Neuron (in vitro differentiated cells): ENCODE results near the gene DHFR.
"Not testable (repeated sequence)": the region's sequence is repeated elsewhere in the genome, so short reads cannot be mapped to it uniquely, and the experiment has no call there.

ENCODE experiments used
- H2AFZ ChIP-seq: one replicate; pipeline ENCODE4 v1.6.1; 2013; ENCODE audit warnings: low read depth, mild to moderate bottlenecking, inconsistent platforms, low read length, moderate library complexity
- H3K27me3 ChIP-seq: one replicate; pipeline ENCODE4 v1.6.1; 2013; ENCODE audit warnings: low read length; ENCODE audit not compliant: insufficient read depth
- H3K36me3 ChIP-seq: one replicate; pipeline ENCODE4 v1.6.1; 2013; ENCODE audit warnings: low read length; ENCODE audit not compliant: insufficient read depth
- H3K4me1 ChIP-seq: one replicate; pipeline ENCODE4 v1.6.1; 2013; ENCODE audit warnings: low read length; ENCODE audit not compliant: insufficient read depth
- H3K4me3 ChIP-seq: 2 replicates; pipeline ENCODE4 v1.5.1; 2013; ENCODE audit warnings: mild to moderate bottlenecking, low read length, moderate library complexity
- H3K9me3 ChIP-seq: one replicate; pipeline ENCODE4 v1.6.1; 2013; ENCODE audit warnings: low read length

DHFR gene

DNA sequence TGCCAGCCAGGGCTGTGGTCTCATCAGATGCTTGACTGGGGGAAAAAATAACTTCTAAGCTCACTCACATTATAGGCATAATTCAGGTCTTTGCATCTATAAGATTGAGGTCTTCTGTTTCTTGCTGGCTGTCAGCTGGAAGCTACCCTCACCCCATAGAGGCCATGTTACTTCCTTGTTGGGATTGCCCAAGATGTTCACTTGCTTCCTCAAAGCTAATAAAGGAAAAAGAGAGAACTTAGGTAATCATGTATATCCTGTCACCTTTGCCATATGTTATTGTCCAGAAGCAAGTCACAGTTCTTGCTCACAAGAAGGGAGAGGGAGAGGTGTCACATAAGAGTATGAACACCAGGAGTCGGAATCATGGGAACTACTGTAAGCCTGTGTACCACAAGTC, 46.1 kb downstream of the DHFR start:
- no peaks in the 10 kb centered on the region for H3K4me1 ChIP-seq
- H3K27me3 ChIP-seq = no peaks in the 10 kb centered on the region
- H2AFZ ChIP-seq = no peak overlapping the region
- no peaks in the 10 kb centered on the region for H3K36me3 ChIP-seq
- H3K9me3 ChIP-seq = peaks cover 5% of the 10 kb centered on the region
- H3K4me3 ChIP-seq = no peak overlapping the region

DNA sequence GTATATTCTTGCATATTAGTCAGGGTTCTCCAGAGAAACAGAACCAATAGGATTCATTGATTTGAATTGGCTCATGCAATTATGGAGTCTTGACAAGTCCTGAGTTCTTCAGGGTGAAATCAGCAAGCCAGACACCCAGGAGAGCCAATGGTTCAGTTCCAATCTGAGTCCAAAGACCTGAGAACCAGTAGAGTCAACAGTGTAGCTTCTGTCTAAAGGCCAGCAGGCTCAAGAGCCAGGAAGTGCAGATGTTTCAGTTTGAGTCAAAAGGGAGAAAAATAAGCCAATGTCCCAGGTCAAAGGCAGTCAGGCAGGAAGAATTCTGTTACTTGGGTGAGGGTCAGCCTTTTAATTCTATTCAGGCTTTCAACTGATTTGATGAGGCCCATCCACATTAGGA, 47.0 kb downstream of the DHFR start:
- Histone ChIP-seq H3K9me3 (peaks cover 5% of the 10 kb centered on the region), H3K4me1 (no peaks in the 10 kb centered on the region), H3K4me3 (no peak overlapping the region), H3K36me3 (no peaks in the 10 kb centered on the region), H3K27me3 (no peaks in the 10 kb centered on the region), H2AFZ (no peak overlapping the region)

DNA sequence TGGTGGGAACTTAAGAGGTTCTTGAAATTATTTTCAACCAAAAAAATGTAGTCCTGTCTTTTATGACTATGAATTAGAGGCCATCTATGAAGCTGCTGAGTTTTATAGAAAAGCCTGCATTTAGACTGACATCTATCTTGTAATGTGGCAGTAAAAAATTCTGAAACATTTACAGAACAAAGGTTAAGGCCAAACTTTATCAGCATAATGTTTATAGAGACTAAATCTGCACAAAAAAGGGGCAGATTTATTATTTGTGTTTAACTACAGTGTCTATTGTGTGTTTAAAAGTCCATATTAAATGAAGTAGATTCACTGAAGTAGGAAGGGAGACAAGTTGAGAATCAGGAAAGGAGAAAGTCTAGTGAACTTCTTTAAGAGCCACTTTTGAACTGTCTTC, 47.4 kb downstream of the DHFR start:
- Histone ChIP-seq H2AFZ (no peak overlapping the region), H3K27me3 (no peaks in the 10 kb centered on the region), H3K9me3 (peaks cover 5% of the 10 kb centered on the region), H3K4me1 (no peaks in the 10 kb centered on the region), H3K36me3 (no peaks in the 10 kb centered on the region), H3K4me3 (no peak overlapping the region)

DNA sequence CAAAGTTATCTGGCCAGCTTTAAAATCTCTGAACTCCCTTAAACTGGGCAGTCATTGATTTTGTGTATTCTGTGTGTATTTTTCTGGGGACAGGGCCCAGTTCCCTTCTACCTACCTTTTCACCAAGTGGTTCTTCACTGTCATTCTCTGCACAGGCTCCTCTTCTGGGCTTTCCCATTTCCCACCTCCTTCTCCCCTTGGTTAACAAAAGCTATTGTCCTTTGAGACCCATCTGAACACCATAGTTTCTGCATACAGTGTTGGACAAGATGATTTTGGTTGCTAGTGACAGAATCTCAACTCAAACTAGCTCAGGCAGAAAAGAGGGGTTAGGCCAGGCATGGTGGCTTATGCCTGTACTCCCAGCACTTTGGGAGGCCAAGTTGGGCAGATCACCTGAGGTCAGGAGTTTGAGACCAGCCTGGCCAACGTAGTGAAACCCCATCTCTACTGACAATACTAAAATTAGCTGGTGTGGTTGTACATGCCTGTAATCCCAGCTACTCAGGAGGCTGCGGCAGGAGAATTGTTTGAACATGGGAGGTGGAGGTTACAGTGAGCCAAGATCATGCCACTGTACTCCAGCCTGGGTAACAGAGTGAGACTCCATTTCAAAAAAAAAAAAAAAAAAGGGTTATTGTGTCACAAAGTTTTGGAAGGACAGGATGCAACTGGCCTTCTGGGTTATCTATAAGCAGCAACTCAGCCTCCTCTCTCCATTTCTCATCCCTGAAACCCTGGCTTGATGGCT, 53.7 kb downstream of the DHFR start:
- no peak overlapping the region for H2AFZ ChIP-seq
- no peaks in the 10 kb centered on the region for H3K9me3 ChIP-seq
- H3K36me3 ChIP-seq = no peaks in the 10 kb centered on the region
- H3K4me3 ChIP-seq = no peak overlapping the region
- H3K4me1 ChIP-seq = peaks cover 2% of the 10 kb centered on the region
- H3K27me3 ChIP-seq = no peaks in the 10 kb centered on the region

DNA sequence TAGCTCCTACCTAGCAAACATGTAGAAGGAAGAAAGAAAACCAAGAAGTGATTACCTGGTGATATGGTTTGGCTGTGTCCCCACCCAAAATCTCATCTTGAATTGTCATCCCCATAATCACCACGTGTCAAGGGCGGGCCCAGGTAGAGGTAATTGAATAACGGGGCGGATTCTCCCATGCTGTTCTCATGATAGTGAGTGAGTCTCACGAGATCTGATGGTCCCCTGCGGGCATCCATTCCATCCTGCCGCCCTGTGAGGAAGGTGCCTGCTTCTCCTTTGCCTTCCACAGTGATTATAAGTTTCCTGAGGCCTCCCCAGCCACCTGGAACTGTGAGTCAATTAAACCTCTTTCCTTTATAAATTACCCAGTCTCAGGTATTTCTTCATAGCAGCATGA, 57.3 kb downstream of the DHFR start:
- peaks cover 6% of the 10 kb centered on the region for H3K4me1 ChIP-seq
- no peaks in the 10 kb centered on the region for H3K27me3 ChIP-seq
- H3K36me3 ChIP-seq = no peaks in the 10 kb centered on the region
- no peak overlapping the region for H3K4me3 ChIP-seq
- no peak overlapping the region for H2AFZ ChIP-seq
- no peaks in the 10 kb centered on the region for H3K9me3 ChIP-seq

DNA sequence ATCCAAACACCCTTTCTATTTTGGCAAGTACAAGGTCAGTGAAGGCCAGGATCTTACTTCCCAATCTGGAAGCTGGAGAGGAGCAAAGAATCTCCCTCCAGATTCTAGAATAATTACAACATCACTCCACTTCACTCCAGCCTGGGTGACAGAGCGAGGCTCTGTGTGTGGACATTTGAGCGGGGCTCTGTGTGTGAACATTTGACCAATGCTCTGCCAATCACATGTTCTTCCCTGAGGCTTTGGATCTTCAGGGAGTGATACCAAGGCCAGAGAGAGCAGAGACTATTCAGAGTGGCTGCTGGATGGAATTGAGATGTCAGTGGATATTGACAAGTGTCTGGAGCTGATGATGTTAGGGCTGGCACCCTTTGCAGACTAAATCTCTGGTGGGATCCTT, 60.0 kb downstream of the DHFR start:
- H2AFZ ChIP-seq = no peak overlapping the region
- H3K4me1 ChIP-seq = peaks cover 6% of the 10 kb centered on the region
- no peaks in the 10 kb centered on the region for H3K9me3 ChIP-seq
- no peaks in the 10 kb centered on the region for H3K27me3 ChIP-seq
- H3K4me3 ChIP-seq = no peak overlapping the region
- H3K36me3 ChIP-seq = no peaks in the 10 kb centered on the region

DNA sequence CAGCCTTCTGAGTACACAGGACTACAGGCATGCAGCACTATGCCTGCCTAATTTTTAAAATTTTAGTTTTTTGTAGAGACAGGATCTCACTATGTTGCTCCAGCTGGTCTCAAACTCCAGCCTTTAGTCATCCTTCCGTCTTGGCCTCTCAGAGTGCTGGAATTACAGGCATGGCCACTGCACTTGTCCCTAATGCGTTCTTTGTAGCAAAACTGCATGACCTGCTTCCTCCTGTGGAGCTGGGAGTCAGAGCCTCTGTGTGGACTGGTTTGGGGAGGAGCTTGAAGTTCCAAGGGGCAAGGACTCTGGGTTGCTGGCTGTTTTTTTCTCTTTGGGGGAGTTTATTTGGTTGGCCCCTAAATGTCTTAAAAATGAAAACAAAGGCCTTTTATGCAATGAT, 62.0 kb downstream of the DHFR start:
- Histone ChIP-seq H3K27me3 (no peaks in the 10 kb centered on the region), H2AFZ (no peak overlapping the region), H3K9me3 (no peaks in the 10 kb centered on the region), H3K36me3 (no peaks in the 10 kb centered on the region), H3K4me3 (no peak overlapping the region), H3K4me1 (peaks cover 6% of the 10 kb centered on the region)

DNA sequence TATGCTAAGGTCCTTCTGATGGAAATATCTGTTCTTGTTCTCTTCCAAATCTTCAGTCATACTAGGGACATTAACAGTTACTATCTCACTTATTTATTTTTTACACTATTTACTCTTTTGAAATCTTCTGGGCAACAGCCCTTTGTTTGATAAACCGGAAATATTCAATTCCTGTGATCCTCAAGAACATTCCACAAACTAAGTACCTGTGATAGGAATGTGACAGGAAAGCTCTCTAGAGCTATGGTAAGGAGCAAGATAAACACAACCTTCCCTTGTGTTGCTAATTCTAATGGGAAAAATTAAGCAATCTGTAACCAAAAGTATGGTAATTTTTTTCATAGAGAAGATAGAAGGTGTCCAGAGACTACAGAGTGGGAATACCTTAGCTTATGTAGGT, 62.7 kb downstream of the DHFR start:
- H3K36me3 ChIP-seq = no peaks in the 10 kb centered on the region
- no peak overlapping the region for H3K4me3 ChIP-seq
- H3K27me3 ChIP-seq = no peaks in the 10 kb centered on the region
- H3K9me3 ChIP-seq = no peaks in the 10 kb centered on the region
- H3K4me1 ChIP-seq = peaks cover 6% of the 10 kb centered on the region
- no peak overlapping the region for H2AFZ ChIP-seq

DNA sequence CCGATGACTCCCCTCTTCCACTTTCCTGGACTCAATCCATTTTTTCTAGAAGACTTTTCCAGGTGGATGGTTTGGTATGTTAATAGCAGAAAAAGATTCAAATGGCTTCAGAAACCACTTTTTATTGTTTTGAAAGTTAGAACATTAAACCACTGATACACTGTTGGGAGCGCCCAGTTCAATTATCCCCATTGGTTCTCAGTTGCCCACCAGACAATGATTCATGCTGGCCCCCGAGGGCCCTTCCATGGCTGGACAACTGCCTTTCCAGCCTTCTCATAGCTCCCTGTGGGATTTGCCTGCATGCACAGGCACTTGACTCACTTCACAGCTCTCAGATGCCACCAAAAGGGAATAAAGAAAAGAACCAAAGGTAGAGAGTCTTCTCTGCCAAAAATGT, 63.4 kb downstream of the DHFR start:
- Histone ChIP-seq H3K27me3 (no peaks in the 10 kb centered on the region), H3K4me3 (no peak overlapping the region), H3K9me3 (no peaks in the 10 kb centered on the region), H3K4me1 (peaks cover 6% of the 10 kb centered on the region), H3K36me3 (no peaks in the 10 kb centered on the region), H2AFZ (no peak overlapping the region)

DNA sequence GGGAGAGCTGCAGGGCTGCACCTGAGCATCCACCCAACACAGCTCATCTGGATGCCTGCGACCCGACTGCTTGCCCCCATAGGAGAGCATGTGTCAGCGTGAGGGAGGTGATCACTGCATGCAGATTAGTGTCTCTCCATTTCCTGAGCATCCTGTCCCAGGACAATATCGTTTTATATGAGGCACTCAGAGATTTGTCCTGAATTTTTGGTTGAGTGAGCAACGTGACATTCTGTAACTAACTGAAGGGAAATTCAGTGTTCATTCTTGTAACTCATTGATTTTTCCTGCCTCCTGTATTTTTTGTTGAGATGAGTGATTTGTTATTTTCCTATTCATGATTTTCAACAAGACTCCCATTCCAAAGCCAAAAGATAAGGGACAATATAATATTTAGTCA, 64.0 kb downstream of the DHFR start:
- no peaks in the 10 kb centered on the region for H3K27me3 ChIP-seq
- no peaks in the 10 kb centered on the region for H3K9me3 ChIP-seq
- no peak overlapping the region for H3K4me3 ChIP-seq
- no peak overlapping the region for H2AFZ ChIP-seq
- H3K4me1 ChIP-seq = peaks cover under 1% of the 10 kb centered on the region
- no peaks in the 10 kb centered on the region for H3K36me3 ChIP-seq

DNA sequence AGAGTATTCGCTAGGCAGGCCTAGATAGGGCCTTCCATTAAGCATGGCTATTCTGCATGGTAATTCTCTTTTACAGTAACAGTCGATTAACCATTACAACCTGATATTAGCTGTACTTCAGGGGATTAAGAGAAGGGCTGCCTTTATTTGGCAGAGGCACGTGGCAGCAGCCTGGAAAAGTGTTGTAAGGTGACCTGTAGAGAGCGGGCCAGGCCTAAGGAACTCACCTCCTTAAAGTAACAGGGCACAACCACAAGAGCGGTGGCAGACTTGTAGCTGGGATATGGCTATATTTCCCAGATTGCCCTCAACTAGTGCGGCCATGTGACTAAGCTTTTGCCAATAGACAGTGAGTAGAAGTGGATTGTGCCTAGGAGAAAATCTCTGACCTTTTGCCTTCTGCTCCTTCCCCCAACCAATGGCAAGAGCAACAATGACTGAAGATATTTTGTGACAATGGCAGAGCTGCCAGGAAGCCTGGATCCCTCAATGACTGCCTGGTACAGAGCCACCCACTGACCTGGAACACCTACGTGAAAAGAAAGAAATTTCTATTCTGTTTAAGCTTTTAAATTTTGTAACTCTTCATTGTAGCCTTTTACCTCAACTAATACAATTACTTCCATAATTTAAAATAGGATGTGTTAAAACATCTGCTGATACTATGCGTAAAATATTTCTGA, 65.8 kb downstream of the DHFR start:
- Histone ChIP-seq H2AFZ (no peak overlapping the region), H3K27me3 (no peaks in the 10 kb centered on the region), H3K4me3 (no peak overlapping the region), H3K4me1 (no peaks in the 10 kb centered on the region), H3K36me3 (no peaks in the 10 kb centered on the region), H3K9me3 (no peaks in the 10 kb centered on the region)

DNA sequence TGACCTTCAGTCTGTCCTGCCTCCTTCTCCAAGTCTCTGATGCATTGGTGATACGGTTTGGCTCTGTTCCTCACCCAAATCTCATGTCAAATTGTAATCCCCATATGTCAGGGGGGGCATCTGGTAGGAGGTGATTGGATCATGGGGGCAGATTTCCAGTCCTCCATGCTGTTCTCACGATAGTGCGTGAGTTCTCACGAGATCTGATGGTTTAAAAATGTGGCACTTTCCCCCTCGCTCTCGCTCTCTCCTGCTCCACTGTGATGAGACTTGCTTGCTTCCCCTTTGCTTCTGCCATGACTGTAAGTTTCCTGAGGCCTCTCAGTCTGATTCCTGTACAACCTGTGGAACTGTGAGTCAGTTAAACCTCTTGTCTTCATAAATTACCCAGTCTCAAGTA, 70.0 kb downstream of the DHFR start:
- Histone ChIP-seq H3K4me3 (no peak overlapping the region), H2AFZ (no peak overlapping the region), H3K36me3 (no peaks in the 10 kb centered on the region), H3K27me3 (no peaks in the 10 kb centered on the region), H3K9me3 (no peaks in the 10 kb centered on the region), H3K4me1 (no peaks in the 10 kb centered on the region)

DNA sequence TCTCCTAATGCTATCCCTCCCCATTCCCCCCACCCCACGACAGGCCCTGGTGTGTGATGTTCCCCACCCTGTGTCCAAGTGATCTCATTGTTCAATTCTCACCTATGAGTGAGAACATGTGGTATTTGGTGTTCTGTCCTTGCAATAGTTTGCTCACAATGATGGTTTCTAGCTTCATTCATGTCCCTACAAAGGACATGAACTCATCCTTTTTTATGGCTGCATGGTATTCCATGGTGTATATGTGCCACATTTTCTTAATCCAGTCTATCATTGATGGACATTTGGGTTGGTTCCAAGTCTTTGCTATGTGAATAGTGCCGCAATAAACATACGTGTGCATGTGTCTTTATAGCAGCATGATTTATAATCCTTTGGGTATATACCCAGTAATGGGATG, 74.5 kb downstream of the DHFR start:
- not testable (repeated sequence) for H3K4me1 ChIP-seq, H2AFZ ChIP-seq, H3K9me3 ChIP-seq, H3K4me3 ChIP-seq, H3K36me3 ChIP-seq, H3K27me3 ChIP-seq

DNA sequence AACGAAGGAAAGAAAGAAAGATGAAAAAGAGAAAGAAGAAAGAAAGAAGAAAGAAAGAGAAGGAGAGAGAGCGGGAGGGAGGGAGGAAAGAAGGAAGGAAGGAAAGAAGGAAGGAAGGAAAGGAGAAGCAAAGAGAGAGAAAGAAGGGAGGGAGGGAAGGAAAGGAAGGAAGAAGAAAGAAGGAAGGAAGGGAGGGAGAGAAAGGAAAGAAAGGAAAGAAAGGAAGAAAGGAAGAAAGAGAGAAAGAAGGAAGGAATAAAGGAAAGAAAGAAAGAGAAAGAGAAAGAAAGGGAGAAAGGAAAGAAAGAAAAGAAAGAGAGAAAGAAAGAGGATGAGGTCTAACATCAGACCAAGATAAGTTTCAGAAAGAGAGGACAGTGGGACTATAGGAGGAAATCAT, 75.7 kb downstream of the DHFR start:
- no peaks in the 10 kb centered on the region for H3K4me1 ChIP-seq
- no peak overlapping the region for H3K4me3 ChIP-seq
- H3K36me3 ChIP-seq = no peaks in the 10 kb centered on the region
- no peaks in the 10 kb centered on the region for H3K27me3 ChIP-seq
- H2AFZ ChIP-seq = no peak overlapping the region
- no peaks in the 10 kb centered on the region for H3K9me3 ChIP-seq
